HG03460 (cell line): ENCODE results near the gene TNFAIP8.
"Not testable (repeated sequence)": the region's sequence is repeated elsewhere in the genome, so short reads cannot be mapped to it uniquely, and the experiment has no call there.

ENCODE experiments used
- ATAC-seq: cut with Tn5 transposase; IDR thresholded peaks from one replicate; pipeline ENCODE4 v1.9.1; 2021; ENCODE audit not compliant: unreplicated experiment

Gene TNFAIP8

GRCh38 chr5:119412279-119413227 lies 56.7 kb downstream of the TNFAIP8 start:
- no peak for ATAC-seq

GRCh38 chr5:119414124-119414734 lies 58.4 kb downstream of the TNFAIP8 start:
- not testable (repeated sequence) for ATAC-seq

- ATAC-seq, result no peak
These were observed 62.2 kb downstream of the TNFAIP8 start for GRCh38 chr5:119417891-119418605.

- peak; percentile 68 for ATAC-seq
These were observed 62.8 kb downstream of the TNFAIP8 start for GRCh38 chr5:119418606-119419100.

- ATAC-seq, result no peak
These were observed 64.3 kb downstream of the TNFAIP8 start for GRCh38 chr5:119420169-119420568.

GRCh38 chr5:119426057-119426456 lies 70.2 kb downstream of the TNFAIP8 start:
- no peak for ATAC-seq

- ATAC-seq, result no peak
These were observed 71.2 kb downstream of the TNFAIP8 start for GRCh38 chr5:119427060-119427459.

- not testable (repeated sequence) for ATAC-seq
These were observed 71.8 kb downstream of the TNFAIP8 start for GRCh38 chr5:119427596-119427995.

- ATAC-seq, result not testable (repeated sequence)
These were observed 72.3 kb downstream of the TNFAIP8 start for GRCh38 chr5:119428166-119428565.

GRCh38 chr5:119428574-119428973 lies 72.8 kb downstream of the TNFAIP8 start:
- ATAC-seq, result not testable (repeated sequence)

GRCh38 chr5:119432674-119433237 lies 76.9 kb downstream of the TNFAIP8 start:
- ATAC-seq, result not testable (repeated sequence)

- peak; percentile 90 for ATAC-seq
These were observed 79.8 kb downstream of the TNFAIP8 start for GRCh38 chr5:119435436-119436132.

GRCh38 chr5:119437785-119438586 lies 82.2 kb downstream of the TNFAIP8 start:
- ATAC-seq, result not testable (repeated sequence)

- ATAC-seq, result not testable (repeated sequence)
These were observed 82.7 kb downstream of the TNFAIP8 start for GRCh38 chr5:119438587-119438917.

- ATAC-seq, result no peak
These were observed 83.4 kb downstream of the TNFAIP8 start for GRCh38 chr5:119439140-119439631.

- not testable (repeated sequence) for ATAC-seq
These were observed 83.8 kb downstream of the TNFAIP8 start for GRCh38 chr5:119439632-119440031.

GRCh38 chr5:119444643-119445042 lies 88.8 kb downstream of the TNFAIP8 start:
- ATAC-seq, result not testable (repeated sequence)

GRCh38 chr5:119445544-119445943 lies 89.7 kb downstream of the TNFAIP8 start:
- ATAC-seq, result no peak
